ENCODE measurements around the gene SARS2. TPM values are rescaled to one million over a fixed set of nuclear protein-coding genes. Genes with fewer than 3 reads are reported as not detected.
"Not testable (repeated sequence)": the region's sequence is repeated elsewhere in the genome, so short reads cannot be mapped to it uniquely, and the experiment has no call there.

SARS2 gene
- total RNA-seq, 1 donor from 2014 or later: 61.3 TPM

GRCh38 chr19:38942471-38943181 lies 12.1 kb upstream of the SARS2 start:
- Mint-ChIP-seq H3K4me3 (no peak overlapping the region), H3K36me3 (peaks cover 31% of the 10 kb centered on the region), H3K27me3 (ENCODE audit: low read depth) (no peaks in the 10 kb centered on the region), H3K4me1 (peaks cover 18% of the 10 kb centered on the region), H3K9me3 (no peaks in the 10 kb centered on the region), H3K27ac (no peak overlapping the region)
- no peak for TF ChIP-seq CTCF (IDR thresholded peaks at IDR 0.05; ENCODE audit: unreplicated experiment)
- DNase-seq (ENCODE audit: low spot score in 2 of 2, unreplicated experiment in 2 of 2): no peak

GRCh38 chr19:38941979-38942378 lies 11.4 kb upstream of the SARS2 start:
- H3K9me3 Mint-ChIP-seq: no peaks in the 10 kb centered on the region
- H3K4me1 Mint-ChIP-seq: peaks cover 18% of the 10 kb centered on the region
- no peak overlapping the region for H3K4me3 Mint-ChIP-seq
- TF ChIP-seq CTCF (IDR thresholded peaks at IDR 0.05; ENCODE audit: unreplicated experiment): no peak
- no peak for DNase-seq (ENCODE audit: low spot score in 2 of 2, unreplicated experiment in 2 of 2)
- H3K27me3 Mint-ChIP-seq (ENCODE audit: low read depth): no peaks in the 10 kb centered on the region
- H3K27ac Mint-ChIP-seq: no peak overlapping the region
- H3K36me3 Mint-ChIP-seq: peaks cover 26% of the 10 kb centered on the region

DNA sequence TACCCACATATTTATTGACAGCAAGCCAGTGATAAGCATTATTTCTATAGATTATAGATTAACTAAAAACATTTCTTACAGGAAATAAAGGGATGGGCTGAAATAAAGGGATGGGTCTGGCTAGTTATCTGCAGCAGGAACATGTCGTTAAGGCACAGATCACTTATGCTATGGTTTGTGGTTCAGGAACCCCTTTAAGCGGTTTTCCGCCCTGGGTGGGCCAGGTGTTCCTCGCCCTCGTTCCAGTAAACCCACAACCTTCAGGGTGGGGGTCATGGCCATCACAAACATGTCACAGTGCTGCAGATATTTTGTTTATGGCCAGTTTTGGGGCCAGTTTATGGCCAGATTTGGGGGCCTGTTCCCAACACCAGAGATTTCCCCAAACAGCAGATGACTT lies 10.9 kb upstream of the SARS2 start:
- Mint-ChIP-seq H3K36me3 (peaks cover 21% of the 10 kb centered on the region), H3K4me1 (peaks cover 18% of the 10 kb centered on the region)
- H3K27ac Mint-ChIP-seq; H3K4me3 Mint-ChIP-seq; H3K27me3 Mint-ChIP-seq (ENCODE audit: low read depth); H3K9me3 Mint-ChIP-seq; DNase-seq (ENCODE audit: low spot score in 2 of 2, unreplicated experiment in 2 of 2): not testable (repeated sequence)

DNA sequence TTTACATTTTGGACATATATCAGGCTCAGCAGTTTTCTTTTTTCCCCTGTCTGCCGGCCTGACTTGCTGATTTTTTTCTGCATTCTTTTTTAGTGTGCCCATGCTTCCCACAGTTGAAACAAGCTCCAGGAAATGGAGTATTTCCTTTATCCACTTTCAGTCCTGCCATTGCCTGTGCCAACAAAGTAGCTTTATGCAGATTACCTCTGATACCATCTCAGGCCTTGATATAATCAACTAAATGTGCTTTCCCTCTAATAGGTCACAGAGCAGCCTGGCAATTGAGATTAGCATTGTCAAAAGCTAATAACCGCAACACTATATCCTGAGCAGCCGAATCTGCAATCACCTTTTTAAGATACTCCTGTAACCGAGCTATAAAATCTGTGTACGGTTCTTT lies 9.4 kb upstream of the SARS2 start:
- H3K27ac Mint-ChIP-seq: peak overlapping the region; percentile 28
- no peak for TF ChIP-seq CTCF (IDR thresholded peaks at IDR 0.05; ENCODE audit: unreplicated experiment)
- H3K4me1 Mint-ChIP-seq: peaks cover 18% of the 10 kb centered on the region
- DNase-seq (ENCODE audit: low spot score in 2 of 2, unreplicated experiment in 2 of 2): no peak
- no peaks in the 10 kb centered on the region for H3K27me3 Mint-ChIP-seq (ENCODE audit: low read depth)
- peaks cover 28% of the 10 kb centered on the region for H3K36me3 Mint-ChIP-seq
- peaks cover 13% of the 10 kb centered on the region for H3K9me3 Mint-ChIP-seq
- H3K4me3 Mint-ChIP-seq: no peak overlapping the region

GRCh38 chr19:38933544-38933943 lies 3.0 kb upstream of the SARS2 start:
- Mint-ChIP-seq H3K4me3 (no peak overlapping the region), H3K9me3 (peaks cover 18% of the 10 kb centered on the region)

More at GRCh38 chr19:38933544-38933943, 3.0 kb upstream of the SARS2 start:
- no peak overlapping the region for H3K27ac Mint-ChIP-seq
- TF ChIP-seq CTCF (IDR thresholded peaks at IDR 0.05; ENCODE audit: unreplicated experiment): no peak
- DNase-seq (ENCODE audit: low spot score in 2 of 2, unreplicated experiment in 2 of 2): no peak
- peaks cover 17% of the 10 kb centered on the region for H3K4me1 Mint-ChIP-seq
- peaks cover 32% of the 10 kb centered on the region for H3K36me3 Mint-ChIP-seq
- no peaks in the 10 kb centered on the region for H3K27me3 Mint-ChIP-seq (ENCODE audit: low read depth)

All from mesothelial cell of epicardium (in vitro differentiated cells).